ENCODE measurements around the gene ATP8B1. TPM values are rescaled to one million over a fixed set of nuclear protein-coding genes. Genes with fewer than 3 reads are reported as not detected.
"Not testable (repeated sequence)": the region's sequence is repeated elsewhere in the genome, so short reads cannot be mapped to it uniquely, and the experiment has no call there.

ATP8B1 gene
- total RNA-seq: 10 to 100 TPM in 6 of 7 donors, 1 to 10 TPM in 1; 5.1 to 22.0 (median 14.5) TPM
- 1 to 10 TPM; 1.0 to 2.1 (median 1.5) TPM for polyA plus RNA-seq
- long read RNA-seq, donor 1: 0 reads
- long read RNA-seq, donor 2: 0 reads

GRCh38 chr18:57803103-57803969 lies at the start of gene ATP8B1:
Gene ATP8B1, minus strand, starts transcription at chr18:57803315. Its CDS starts 71,508 bp downstream, at chr18:57731807.
- TF ChIP-seq, protein P1, sequence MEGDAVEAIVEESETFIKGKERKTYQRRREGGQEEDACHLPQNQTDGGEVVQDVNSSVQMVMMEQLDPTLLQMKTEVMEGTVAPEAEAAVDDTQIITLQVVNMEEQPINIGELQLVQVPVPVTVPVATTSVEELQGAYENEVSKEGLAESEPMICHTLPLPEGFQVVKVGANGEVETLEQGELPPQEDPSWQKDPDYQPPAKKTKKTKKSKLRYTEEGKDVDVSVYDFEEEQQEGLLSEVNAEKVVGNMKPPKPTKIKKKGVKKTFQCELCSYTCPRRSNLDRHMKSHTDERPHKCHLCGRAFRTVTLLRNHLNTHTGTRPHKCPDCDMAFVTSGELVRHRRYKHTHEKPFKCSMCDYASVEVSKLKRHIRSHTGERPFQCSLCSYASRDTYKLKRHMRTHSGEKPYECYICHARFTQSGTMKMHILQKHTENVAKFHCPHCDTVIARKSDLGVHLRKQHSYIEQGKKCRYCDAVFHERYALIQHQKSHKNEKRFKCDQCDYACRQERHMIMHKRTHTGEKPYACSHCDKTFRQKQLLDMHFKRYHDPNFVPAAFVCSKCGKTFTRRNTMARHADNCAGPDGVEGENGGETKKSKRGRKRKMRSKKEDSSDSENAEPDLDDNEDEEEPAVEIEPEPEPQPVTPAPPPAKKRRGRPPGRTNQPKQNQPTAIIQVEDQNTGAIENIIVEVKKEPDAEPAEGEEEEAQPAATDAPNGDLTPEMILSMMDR (IDR thresholded peaks at IDR 0.05 in 8 of 11, conservative IDR thresholded peaks at IDR 0.05 in 3 of 11): peak in 1 of 11 experiments; percentile 19
- peak; percentile 45 to 80 (median 77) for TF ChIP-seq POLR2AphosphoS5 (IDR thresholded peaks at IDR 0.05)
- TF ChIP-seq POLR2A (IDR thresholded peaks at IDR 0.05): no peak
- Histone ChIP-seq H3K27me3 (replicated peaks in 1 of 7) (peaks cover 0 to 48% (median 25%) of the 10 kb centered on the region in 7 donors), H3K4me3 (peak within 1 kb of the TSS; percentile 47 to 78 (median 60)), H3K9me3 (no peaks in the 10 kb centered on the region), H3K36me3 (no peaks in the 10 kb centered on the region), H3K27ac (peak within 1 kb of the TSS in 7 of 8 donors; percentile 36 to 79 (median 67)), H3K4me1 (peaks cover 0 to 55% (median 33%) of the 10 kb centered on the region in 6 donors)
- intact Hi-C loops (cut with DNase I; ENCODE audit: low total_unique reads): no loop called here
- peak; percentile 83 for DNase-seq
- 4 to 26% (median 6%) methylated on average over 20 to 77 of the region's 77 CpGs for WGBS, 5 donors

GRCh38 chr18:57850063-57850462 lies 46.9 kb upstream of the ATP8B1 start:
- DNase-seq: no peak
- intact Hi-C loops (cut with DNase I; ENCODE audit: low total_unique reads): no loop called here
- Histone ChIP-seq H3K27me3 (replicated peaks in 1 of 7) (no peaks in the 10 kb centered on the region), H3K36me3 (no peaks in the 10 kb centered on the region), H3K9me3 (peaks cover 0 to 5% (median 0%) of the 10 kb centered on the region in 8 donors), H3K4me3 (no peak overlapping the region), H3K4me1 (peaks cover 0 to 3% (median 0%) of the 10 kb centered on the region in 6 donors), H3K27ac (no peak overlapping the region)
- TF ChIP-seq, protein P1 (IDR thresholded peaks at IDR 0.05 in 8 of 11, conservative IDR thresholded peaks at IDR 0.05 in 3 of 11): no peak
- no peak for TF ChIP-seq POLR2A (IDR thresholded peaks at IDR 0.05)
- TF ChIP-seq POLR2AphosphoS5 (IDR thresholded peaks at IDR 0.05): no peak
- 63 to 93% (median 70%) methylated on average over 3 of the region's 3 CpGs for WGBS, 5 donors

DNA sequence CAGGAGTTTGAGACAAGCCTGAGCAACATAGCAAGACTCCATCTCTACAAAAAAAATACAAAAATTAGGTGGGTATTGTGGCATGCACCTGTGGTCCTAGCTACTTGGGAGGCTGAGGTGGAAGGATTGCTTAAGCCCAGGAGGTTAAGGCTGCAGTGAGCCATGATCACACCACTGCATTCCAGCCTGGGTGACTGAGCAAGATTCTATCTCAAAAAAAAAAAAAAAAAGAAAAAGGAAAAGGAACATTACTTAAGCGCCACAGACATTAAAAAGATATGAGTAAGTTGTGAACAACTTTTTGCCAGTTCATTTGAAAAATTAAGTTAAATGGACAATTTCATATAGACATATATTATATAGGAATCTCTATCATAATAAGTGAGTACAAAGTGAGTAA lies 45.3 kb upstream of the ATP8B1 start:
- H3K27me3 ChIP-seq (replicated peaks in 1 of 7); intact Hi-C loops (cut with DNase I; ENCODE audit: low total_unique reads); H3K36me3 ChIP-seq; H3K9me3 ChIP-seq; H3K27ac ChIP-seq; H3K4me3 ChIP-seq; H3K4me1 ChIP-seq; DNase-seq: not testable (repeated sequence)
- 79 to 100% (median 93%) methylated on average over 1 of the region's 1 CpG for WGBS, 5 donors

DNA sequence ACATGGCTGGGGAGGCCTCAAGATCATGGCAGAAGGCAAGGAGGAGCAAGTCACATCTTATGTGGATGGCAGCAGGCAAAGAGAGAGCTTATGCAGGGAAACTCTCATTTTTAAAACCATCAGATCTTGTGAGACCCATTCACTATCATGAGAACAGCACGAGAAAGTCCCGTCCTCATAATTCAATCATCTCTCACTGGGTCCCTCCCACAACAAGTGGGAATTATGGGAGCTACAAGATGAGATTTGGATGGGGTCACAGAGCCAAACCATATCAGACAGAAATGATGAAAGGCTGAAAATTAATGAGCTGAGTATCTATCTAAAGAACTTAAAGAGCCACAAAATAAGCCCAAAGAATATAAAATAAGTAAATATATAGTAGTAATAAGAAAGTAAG lies 44.3 kb upstream of the ATP8B1 start:
- H3K4me3 ChIP-seq; H3K9me3 ChIP-seq; H3K27ac ChIP-seq; H3K27me3 ChIP-seq (replicated peaks in 1 of 7); H3K4me1 ChIP-seq; DNase-seq; intact Hi-C loops (cut with DNase I; ENCODE audit: low total_unique reads); H3K36me3 ChIP-seq: not testable (repeated sequence)
- WGBS, 5 donors: 89 to 98% (median 93%) methylated on average over 2 of the region's 2 CpGs

DNA sequence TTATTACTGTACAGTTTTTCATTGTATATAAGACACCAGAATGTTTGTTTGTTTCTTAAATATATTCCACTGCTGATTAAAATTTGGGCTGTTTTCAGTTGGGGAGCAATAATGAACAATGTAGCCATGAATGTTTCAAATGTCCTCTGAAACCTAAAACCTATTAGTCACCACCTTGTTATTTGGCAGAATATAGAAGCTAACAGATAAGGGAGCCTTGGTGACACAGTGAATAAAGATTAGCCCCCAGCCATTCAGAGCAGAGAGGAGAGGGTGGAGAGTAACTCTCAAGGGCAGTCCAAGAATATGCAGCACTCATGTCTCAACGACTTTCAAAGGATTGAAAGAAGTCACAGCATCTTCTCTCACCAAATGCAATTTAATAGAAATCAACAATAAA lies 43.1 kb upstream of the ATP8B1 start:
- intact Hi-C loops (cut with DNase I; ENCODE audit: low total_unique reads): no loop called here
- Histone ChIP-seq H3K9me3 (peaks cover 0 to 5% (median 0%) of the 10 kb centered on the region in 8 donors), H3K27ac (no peak overlapping the region), H3K4me3 (no peak overlapping the region), H3K4me1 (peaks cover 0 to 3% (median 0%) of the 10 kb centered on the region in 6 donors), H3K36me3 (no peaks in the 10 kb centered on the region), H3K27me3 (replicated peaks in 1 of 7) (no peaks in the 10 kb centered on the region)
- DNase-seq: no peak
- 43 to 73% (median 59%) methylated on average over 1 of the region's 1 CpG for WGBS, 5 donors
- TF ChIP-seq, protein P1 (IDR thresholded peaks at IDR 0.05 in 8 of 11, conservative IDR thresholded peaks at IDR 0.05 in 3 of 11): no peak
- TF ChIP-seq POLR2AphosphoS5 (IDR thresholded peaks at IDR 0.05) (no peak), POLR2A (IDR thresholded peaks at IDR 0.05) (no peak)

Data from spleen (tissue), 13 donors.